PC-3 (cell line): ENCODE data around the gene CSF1R.

ENCODE experiments used
- EZH2 ChIP-seq: fragments of 300-600 bp; sonication (generic); IDR thresholded peaks from one replicate; pipeline ENCODE4 v1.6.1; 2017; ENCODE audit warnings: antibody characterized with exemption, mild to moderate bottlenecking, low read length; ENCODE audit not compliant: unreplicated experiment
- TF ChIP-seq, protein P1 (sequence below): fragments of 300-600 bp; sonication (generic); conservative IDR thresholded peaks from 2 replicates; pipeline ENCODE4 v1.5.1; 2017; ENCODE audit warnings: antibody characterized with exemption, low read depth, mild to moderate bottlenecking, low read length

DNA sequence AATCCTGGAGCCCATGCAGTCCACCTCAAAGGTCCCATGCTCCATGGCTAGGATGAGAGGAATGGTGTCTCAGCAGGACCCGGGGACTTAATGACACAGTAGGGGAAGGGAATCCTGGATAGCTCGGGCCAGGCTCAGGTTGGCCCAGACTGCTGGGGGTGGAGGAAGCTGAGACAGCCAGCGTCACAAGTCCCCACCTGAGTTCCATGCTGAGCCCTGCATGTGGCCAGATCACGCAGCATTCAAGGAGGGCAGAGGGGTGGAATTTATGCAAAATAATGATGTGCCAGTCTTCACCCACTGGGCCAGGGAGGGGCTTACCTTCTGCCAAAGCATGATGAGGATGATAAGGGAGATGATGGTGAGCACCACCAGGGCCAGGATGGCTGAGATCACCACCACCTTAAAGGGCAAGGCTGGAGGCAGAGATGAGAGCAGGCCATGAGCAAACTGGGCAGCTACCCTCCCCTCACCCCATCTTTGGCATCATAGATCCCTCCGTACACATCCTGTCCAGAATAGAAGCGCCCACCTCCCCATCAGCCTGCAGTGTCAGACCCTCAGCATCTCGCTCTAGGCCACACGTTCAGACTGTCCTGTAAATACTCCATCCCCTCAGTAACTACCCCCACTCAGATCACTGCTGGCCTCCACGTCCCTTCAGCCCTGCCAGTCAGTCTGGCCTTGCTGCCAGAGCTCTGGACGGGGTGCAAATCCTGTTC, 40.0 kb upstream of the CSF1R start:
- TF ChIP-seq, protein P1, sequence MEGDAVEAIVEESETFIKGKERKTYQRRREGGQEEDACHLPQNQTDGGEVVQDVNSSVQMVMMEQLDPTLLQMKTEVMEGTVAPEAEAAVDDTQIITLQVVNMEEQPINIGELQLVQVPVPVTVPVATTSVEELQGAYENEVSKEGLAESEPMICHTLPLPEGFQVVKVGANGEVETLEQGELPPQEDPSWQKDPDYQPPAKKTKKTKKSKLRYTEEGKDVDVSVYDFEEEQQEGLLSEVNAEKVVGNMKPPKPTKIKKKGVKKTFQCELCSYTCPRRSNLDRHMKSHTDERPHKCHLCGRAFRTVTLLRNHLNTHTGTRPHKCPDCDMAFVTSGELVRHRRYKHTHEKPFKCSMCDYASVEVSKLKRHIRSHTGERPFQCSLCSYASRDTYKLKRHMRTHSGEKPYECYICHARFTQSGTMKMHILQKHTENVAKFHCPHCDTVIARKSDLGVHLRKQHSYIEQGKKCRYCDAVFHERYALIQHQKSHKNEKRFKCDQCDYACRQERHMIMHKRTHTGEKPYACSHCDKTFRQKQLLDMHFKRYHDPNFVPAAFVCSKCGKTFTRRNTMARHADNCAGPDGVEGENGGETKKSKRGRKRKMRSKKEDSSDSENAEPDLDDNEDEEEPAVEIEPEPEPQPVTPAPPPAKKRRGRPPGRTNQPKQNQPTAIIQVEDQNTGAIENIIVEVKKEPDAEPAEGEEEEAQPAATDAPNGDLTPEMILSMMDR, result no peak
- TF ChIP-seq EZH2, result no peak
